GM12872 (cell line): ENCODE measurements around the gene EYA4.

Experiments used
- CTCF ChIP-seq: IDR thresholded peaks from 3 replicates; pipeline ENCODE4 v1.5.1; 2011; ENCODE audit warnings: low read depth, mild to moderate bottlenecking, low read length, moderate library complexity; ENCODE audit not compliant: insufficient read depth

EYA4 gene

GRCh38 chr6:133446789-133447188, 205.6 kb downstream of the EYA4 start:
- TF ChIP-seq CTCF: no peak

GRCh38 chr6:133447924-133448323, 206.8 kb downstream of the EYA4 start:
- no peak for TF ChIP-seq CTCF

GRCh38 chr6:133456439-133456838, 215.3 kb downstream of the EYA4 start:
- TF ChIP-seq CTCF: no peak

- no peak for TF ChIP-seq CTCF
These were observed 215.8 kb downstream of the EYA4 start for GRCh38 chr6:133456944-133457343.

- TF ChIP-seq CTCF: no peak
These were observed 218.9 kb downstream of the EYA4 start for GRCh38 chr6:133460101-133460500.

GRCh38 chr6:133463790-133464189, 222.6 kb downstream of the EYA4 start:
- no peak for TF ChIP-seq CTCF

GRCh38 chr6:133466680-133467079, 225.5 kb downstream of the EYA4 start:
- TF ChIP-seq CTCF: no peak
